Neuron (in vitro differentiated cells): ENCODE data around the gene LASP1.

ENCODE experiments used
- H2AFZ ChIP-seq: one replicate; pipeline ENCODE4 v1.6.1; 2013; ENCODE audit warnings: low read depth, mild to moderate bottlenecking, inconsistent platforms, low read length, moderate library complexity
- H3K27me3 ChIP-seq: one replicate; pipeline ENCODE4 v1.6.1; 2013; ENCODE audit warnings: low read length; ENCODE audit not compliant: insufficient read depth
- H3K36me3 ChIP-seq: one replicate; pipeline ENCODE4 v1.6.1; 2013; ENCODE audit warnings: low read length; ENCODE audit not compliant: insufficient read depth
- H3K4me1 ChIP-seq: one replicate; pipeline ENCODE4 v1.6.1; 2013; ENCODE audit warnings: low read length; ENCODE audit not compliant: insufficient read depth
- H3K4me3 ChIP-seq: 2 replicates; pipeline ENCODE4 v1.5.1; 2013; ENCODE audit warnings: mild to moderate bottlenecking, low read length, moderate library complexity
- H3K9me3 ChIP-seq: one replicate; pipeline ENCODE4 v1.6.1; 2013; ENCODE audit warnings: low read length

The LASP1 gene

GRCh38 chr17:38886643-38887010 lies 16.8 kb downstream of the LASP1 start:
- H3K36me3 ChIP-seq: peaks cover 26% of the 10 kb centered on the region

GRCh38 chr17:38888842-38889241 lies 19.0 kb downstream of the LASP1 start:
- no peaks in the 10 kb centered on the region for H3K27me3 ChIP-seq
- peaks cover 27% of the 10 kb centered on the region for H3K4me1 ChIP-seq

More at GRCh38 chr17:38886643-38887010, 16.8 kb downstream of the LASP1 start:
- H3K4me1 ChIP-seq: peaks cover 38% of the 10 kb centered on the region
- no peak overlapping the region for H3K4me3 ChIP-seq
- H3K27me3 ChIP-seq: no peaks in the 10 kb centered on the region
- no peak overlapping the region for H2AFZ ChIP-seq
- H3K9me3 ChIP-seq: no peaks in the 10 kb centered on the region

GRCh38 chr17:38889745-38890409 lies 20.0 kb downstream of the LASP1 start:
- H3K27me3 ChIP-seq: no peaks in the 10 kb centered on the region
- H3K9me3 ChIP-seq: no peaks in the 10 kb centered on the region
- no peak overlapping the region for H2AFZ ChIP-seq
- H3K4me3 ChIP-seq: no peak overlapping the region
- H3K36me3 ChIP-seq: peaks cover 39% of the 10 kb centered on the region
- H3K4me1 ChIP-seq: peaks cover 22% of the 10 kb centered on the region

More at GRCh38 chr17:38888842-38889241, 19.0 kb downstream of the LASP1 start:
- H3K9me3 ChIP-seq: no peaks in the 10 kb centered on the region
- H3K4me3 ChIP-seq: no peak overlapping the region
- peaks cover 36% of the 10 kb centered on the region for H3K36me3 ChIP-seq
- no peak overlapping the region for H2AFZ ChIP-seq

GRCh38 chr17:38890410-38890746 lies 20.5 kb downstream of the LASP1 start:
- peaks cover 17% of the 10 kb centered on the region for H3K4me1 ChIP-seq
- H3K27me3 ChIP-seq: no peaks in the 10 kb centered on the region
- peaks cover 39% of the 10 kb centered on the region for H3K36me3 ChIP-seq
- H3K9me3 ChIP-seq: no peaks in the 10 kb centered on the region
- H3K4me3 ChIP-seq: no peak overlapping the region
- H2AFZ ChIP-seq: no peak overlapping the region

- no peak overlapping the region for H2AFZ ChIP-seq
- H3K27me3 ChIP-seq: no peaks in the 10 kb centered on the region
- H3K9me3 ChIP-seq: no peaks in the 10 kb centered on the region
- peaks cover 39% of the 10 kb centered on the region for H3K36me3 ChIP-seq
- peaks cover 16% of the 10 kb centered on the region for H3K4me1 ChIP-seq
- H3K4me3 ChIP-seq: no peak overlapping the region
Measured at GRCh38 chr17:38891441-38891840, 21.6 kb downstream of the LASP1 start.

GRCh38 chr17:38892083-38892482 lies 22.2 kb downstream of the LASP1 start:
- Histone ChIP-seq H2AFZ (no peak overlapping the region), H3K36me3 (peaks cover 39% of the 10 kb centered on the region), H3K27me3 (no peaks in the 10 kb centered on the region), H3K4me3 (no peak overlapping the region), H3K9me3 (no peaks in the 10 kb centered on the region), H3K4me1 (peaks cover 11% of the 10 kb centered on the region)

GRCh38 chr17:38892620-38893019 lies 22.8 kb downstream of the LASP1 start:
- Histone ChIP-seq H3K36me3 (peaks cover 35% of the 10 kb centered on the region), H3K4me3 (no peak overlapping the region), H3K27me3 (no peaks in the 10 kb centered on the region), H3K9me3 (no peaks in the 10 kb centered on the region), H3K4me1 (peaks cover 11% of the 10 kb centered on the region), H2AFZ (no peak overlapping the region)

- no peak overlapping the region for H2AFZ ChIP-seq
- H3K4me3 ChIP-seq: no peak overlapping the region
- H3K9me3 ChIP-seq: no peaks in the 10 kb centered on the region
- peaks cover 31% of the 10 kb centered on the region for H3K36me3 ChIP-seq
- no peaks in the 10 kb centered on the region for H3K27me3 ChIP-seq
- H3K4me1 ChIP-seq: peaks cover 11% of the 10 kb centered on the region
Measured at GRCh38 chr17:38893113-38893512, 23.3 kb downstream of the LASP1 start.

GRCh38 chr17:38893607-38894006 lies 23.7 kb downstream of the LASP1 start:
- Histone ChIP-seq H3K4me3 (no peak overlapping the region), H2AFZ (no peak overlapping the region), H3K9me3 (no peaks in the 10 kb centered on the region), H3K27me3 (no peaks in the 10 kb centered on the region), H3K4me1 (peaks cover 11% of the 10 kb centered on the region), H3K36me3 (peaks cover 35% of the 10 kb centered on the region)

GRCh38 chr17:38894276-38894675 lies 24.4 kb downstream of the LASP1 start:
- no peak overlapping the region for H2AFZ ChIP-seq
- H3K4me3 ChIP-seq: no peak overlapping the region
- peaks cover 11% of the 10 kb centered on the region for H3K4me1 ChIP-seq
- H3K27me3 ChIP-seq: no peaks in the 10 kb centered on the region
- peaks cover 42% of the 10 kb centered on the region for H3K36me3 ChIP-seq
- H3K9me3 ChIP-seq: no peaks in the 10 kb centered on the region

GRCh38 chr17:38896346-38896954 lies 26.6 kb downstream of the LASP1 start:
- Histone ChIP-seq H3K4me3 (no peak overlapping the region), H3K4me1 (peaks cover 11% of the 10 kb centered on the region), H2AFZ (no peak overlapping the region), H3K27me3 (no peaks in the 10 kb centered on the region), H3K36me3 (peaks cover 31% of the 10 kb centered on the region), H3K9me3 (no peaks in the 10 kb centered on the region)

GRCh38 chr17:38897176-38897575 lies 27.3 kb downstream of the LASP1 start:
- Histone ChIP-seq H3K4me1 (peaks cover 11% of the 10 kb centered on the region), H3K4me3 (no peak overlapping the region), H3K36me3 (peaks cover 27% of the 10 kb centered on the region), H3K27me3 (no peaks in the 10 kb centered on the region), H2AFZ (no peak overlapping the region), H3K9me3 (no peaks in the 10 kb centered on the region)

- Histone ChIP-seq H2AFZ (no peak overlapping the region), H3K4me1 (peaks cover 11% of the 10 kb centered on the region), H3K4me3 (no peak overlapping the region), H3K27me3 (no peaks in the 10 kb centered on the region), H3K9me3 (no peaks in the 10 kb centered on the region), H3K36me3 (peaks cover 21% of the 10 kb centered on the region)
Measured at GRCh38 chr17:38897671-38898290, 27.9 kb downstream of the LASP1 start.
